Stimulated activated CD4-positive, alpha-beta T cell treated with anti-CD3 and anti-CD28 coated beads, Interleukin-1b, Interleukin-23, amount 100 ng/mL, for 24 hours (primary cell): Measurements from ENCODE around the gene WDR49.
"Not testable (repeated sequence)": the region's sequence is repeated elsewhere in the genome, so short reads cannot be mapped to it uniquely, and the experiment has no call there.

Experiments
- DNase-seq, 4 experiments: peaks; one replicate each; pipeline ENCODE4 v3.0.0-alpha.2; 2020; ENCODE audit warnings: low read depth in 4 of 4, low spot score in 1 of 4

The WDR49 gene

DNA sequence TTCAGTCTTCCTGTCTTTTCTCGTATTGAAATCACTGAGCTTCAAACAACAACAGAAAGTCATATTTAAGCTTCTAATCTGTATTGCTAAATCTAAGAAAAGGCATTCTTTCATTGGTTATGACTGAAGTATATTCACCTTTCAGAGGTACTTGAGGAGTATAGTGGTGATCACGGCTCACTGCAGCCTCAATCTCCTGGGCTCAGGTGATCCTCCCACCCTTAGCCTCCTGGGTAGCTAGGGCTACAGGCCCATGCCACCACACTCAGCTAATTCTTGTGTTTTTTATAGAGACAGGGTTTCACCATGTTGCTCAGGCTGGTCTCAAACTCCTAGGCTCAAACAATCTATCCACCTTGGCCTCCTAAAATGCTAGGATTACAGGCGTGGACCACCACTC is 38.7 kb downstream of the WDR49 start:
- DNase-seq: no peak

DNA sequence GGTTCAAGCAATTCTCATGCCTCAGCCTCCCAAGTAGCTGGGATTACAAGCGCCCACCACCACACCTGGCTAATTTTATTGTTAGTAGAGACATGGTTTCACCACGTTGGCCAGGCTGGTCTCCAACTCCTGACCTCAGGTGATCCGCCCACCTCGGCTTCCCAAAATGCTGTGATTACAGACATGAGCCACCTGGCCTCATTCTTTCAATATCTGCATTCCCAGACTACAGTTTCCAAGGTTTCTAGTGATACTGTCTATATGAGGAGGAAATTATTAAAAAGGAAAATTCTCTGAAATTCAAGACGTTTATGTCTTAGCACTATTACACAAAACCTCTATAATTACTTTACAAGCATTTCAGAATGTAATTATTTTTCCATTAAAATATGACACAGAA is 39.5 kb downstream of the WDR49 start:
- DNase-seq: not testable (repeated sequence)

DNA sequence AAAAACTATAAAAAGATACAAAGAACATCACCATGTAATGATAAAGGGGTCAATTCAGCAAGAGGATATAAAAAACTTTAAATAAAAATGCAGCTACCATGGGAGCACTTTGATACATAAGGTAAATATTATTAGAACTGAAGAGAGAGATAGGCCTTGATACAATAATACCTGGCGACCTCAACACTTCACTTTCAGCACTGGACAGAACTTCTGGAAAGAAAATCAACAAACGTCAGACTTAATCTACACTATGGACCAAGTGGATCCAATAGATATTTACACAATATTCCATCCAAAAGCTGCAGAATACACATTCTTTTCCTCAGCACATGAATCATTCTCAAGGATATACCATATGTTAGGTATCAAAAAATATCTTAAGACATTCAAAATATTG is 42.0 kb downstream of the WDR49 start:
- DNase-seq: no peak

DNA sequence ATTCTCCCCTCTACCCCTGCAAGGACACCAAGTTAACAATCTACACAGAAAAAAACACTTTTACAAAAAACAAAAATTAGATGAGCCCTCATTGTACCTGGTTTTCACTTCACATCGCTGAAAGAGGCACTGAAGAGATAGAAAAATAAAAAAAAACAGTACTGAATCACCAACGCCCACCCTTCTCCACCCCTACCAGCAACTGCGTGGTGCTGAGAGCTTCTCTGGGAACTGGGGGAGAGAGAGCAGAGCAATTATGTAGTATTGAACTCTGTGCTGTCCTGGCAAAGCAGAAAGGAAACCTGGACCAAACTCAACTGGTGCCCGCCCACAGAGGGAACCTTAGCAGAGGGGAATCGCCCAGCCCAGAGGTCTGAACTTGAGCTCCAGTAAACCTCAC is 44.6 kb downstream of the WDR49 start:
- no peak for DNase-seq

DNA sequence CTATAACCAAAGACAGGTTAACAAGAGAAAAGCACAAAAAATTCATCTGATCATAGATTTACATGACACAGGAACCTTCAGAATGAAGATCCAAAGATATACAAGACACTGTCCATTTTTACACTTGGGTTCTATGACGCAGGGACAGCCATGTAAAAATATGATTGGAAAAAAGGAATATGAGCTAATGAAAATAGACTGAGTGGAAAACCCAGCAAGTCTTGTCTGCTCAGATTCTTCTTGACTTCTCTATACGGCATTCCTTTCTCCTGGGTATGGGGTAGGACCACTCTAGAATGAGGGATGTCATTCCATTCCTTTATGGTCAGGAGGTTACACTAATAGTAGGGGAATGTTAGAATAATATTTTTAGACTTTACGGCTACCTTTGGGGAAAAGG is 46.9 kb downstream of the WDR49 start:
- no peak for DNase-seq

DNA sequence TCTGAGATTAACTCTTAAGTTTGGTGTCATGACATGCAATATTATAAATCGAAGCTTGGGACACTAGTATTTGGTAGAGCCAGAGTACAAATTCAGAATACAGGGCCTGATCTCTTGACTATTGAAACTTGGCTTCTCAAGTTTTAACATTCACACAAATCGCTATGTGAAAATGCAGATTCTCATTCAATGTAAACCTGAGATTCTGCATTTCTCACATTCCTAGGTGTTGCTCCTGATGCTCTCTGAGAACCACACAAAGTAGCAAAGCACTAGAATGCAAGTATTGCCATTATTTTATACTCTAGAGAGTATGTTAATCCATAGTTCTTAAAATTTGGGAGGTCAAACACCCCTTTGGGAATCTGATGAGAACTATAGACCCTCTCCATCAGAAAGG is 47.9 kb downstream of the WDR49 start:
- DNase-seq: no peak

DNA sequence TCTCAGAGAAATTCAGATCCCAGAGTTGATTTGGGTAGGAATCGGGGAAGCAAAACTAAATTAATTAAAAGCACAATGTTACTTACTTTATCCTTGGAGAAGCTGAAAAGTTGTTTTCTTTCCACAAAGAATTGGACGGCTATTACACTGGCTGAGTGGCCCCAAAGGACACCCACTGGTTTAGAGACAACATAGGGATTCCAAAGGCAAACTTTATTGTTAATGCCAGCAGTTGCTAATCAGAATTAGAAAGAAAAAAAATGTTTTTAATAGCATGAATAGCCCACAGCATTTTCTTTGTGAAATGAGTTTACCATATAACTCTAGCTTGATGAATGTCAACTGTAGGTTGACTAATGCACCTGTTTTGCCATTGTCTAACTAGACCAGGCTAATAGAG is 51.7 kb downstream of the WDR49 start:
- DNase-seq: no peak

DNA sequence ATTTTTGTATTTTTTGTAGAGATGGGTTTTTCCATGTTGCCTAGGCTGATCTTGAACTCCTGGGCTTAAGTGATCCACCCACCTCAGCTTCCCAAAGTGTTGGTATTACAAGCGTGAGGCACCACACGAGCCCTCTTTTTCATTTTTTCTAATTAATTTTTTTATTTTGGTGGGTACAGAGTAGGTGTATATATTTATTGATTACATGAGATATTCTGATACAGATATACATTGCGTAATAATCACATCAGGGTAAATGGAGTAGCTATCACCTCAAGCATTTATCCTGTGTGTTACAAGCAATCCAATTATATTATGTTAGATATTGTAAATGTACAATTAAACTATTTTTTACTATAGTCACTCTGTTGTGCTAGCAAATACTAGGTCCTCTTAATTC is 66.1 kb downstream of the WDR49 start:
- DNase-seq: no peak

DNA sequence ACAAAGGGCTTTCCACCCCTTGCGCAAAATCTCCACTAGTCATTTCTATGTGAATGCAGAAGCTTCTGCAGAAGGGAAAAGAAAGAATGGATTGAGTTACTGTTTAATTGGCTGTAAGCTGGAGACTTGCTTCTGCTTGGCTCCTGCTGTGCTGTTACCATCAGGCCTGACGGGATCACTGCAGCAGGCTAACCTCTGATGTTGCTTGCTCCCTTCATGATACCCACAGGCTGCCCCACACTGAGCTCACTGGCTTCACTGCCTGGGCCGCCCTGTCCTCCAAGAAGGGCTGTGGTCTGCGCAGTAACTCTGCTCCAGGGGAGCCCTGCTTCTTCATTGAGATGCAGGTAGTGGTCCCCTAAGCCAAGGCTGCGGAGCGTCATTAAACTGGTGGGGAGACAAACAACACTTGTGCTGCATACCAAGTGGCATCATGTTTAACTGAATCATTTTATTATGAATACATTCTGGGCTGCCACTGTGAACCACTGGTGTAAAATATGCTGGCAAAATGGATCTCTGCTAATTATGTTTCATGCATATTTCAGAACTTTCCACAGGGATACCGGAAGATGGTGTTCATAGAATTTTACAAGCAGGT is 78.6 kb downstream of the WDR49 start:
- DNase-seq: no peak

DNA sequence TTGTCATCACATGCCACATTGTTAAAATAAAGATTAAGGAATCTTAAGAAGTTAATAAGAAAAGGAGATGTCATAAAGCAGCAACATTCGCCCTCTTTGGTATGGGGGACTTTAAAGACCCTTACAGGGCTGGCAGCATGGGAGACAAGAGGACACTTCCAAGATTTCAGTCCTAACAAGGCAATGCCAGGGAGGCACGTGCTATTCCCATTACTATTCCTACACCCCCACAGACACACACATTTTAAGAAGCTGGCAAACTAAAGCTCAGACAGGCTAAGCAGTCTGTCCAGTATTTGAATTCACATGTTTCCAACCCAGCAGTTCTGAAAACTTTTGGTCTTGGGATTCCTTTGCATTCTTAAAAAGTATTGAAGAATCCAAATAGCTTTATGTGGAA is 80.8 kb downstream of the WDR49 start:
- no peak for DNase-seq

DNA sequence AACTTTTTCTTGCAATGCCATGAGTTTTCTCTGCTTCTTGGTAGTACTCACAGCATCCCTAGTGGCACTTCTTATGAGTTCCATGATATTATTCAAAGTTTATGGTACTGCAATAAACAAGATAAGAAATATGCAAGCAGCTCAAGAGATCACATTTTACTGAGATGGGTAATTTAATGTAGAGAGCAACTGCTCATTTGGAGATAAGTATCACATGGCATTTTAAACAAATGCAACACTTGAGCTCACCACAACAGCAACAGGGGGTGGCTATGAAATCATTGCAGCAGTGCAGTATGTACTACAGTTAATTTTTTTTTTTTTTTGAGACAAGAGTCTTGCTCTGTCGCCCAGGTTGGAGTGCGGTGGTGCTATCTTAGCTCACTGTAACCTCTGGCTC is 85.1 kb downstream of the WDR49 start:
- DNase-seq: no peak

DNA sequence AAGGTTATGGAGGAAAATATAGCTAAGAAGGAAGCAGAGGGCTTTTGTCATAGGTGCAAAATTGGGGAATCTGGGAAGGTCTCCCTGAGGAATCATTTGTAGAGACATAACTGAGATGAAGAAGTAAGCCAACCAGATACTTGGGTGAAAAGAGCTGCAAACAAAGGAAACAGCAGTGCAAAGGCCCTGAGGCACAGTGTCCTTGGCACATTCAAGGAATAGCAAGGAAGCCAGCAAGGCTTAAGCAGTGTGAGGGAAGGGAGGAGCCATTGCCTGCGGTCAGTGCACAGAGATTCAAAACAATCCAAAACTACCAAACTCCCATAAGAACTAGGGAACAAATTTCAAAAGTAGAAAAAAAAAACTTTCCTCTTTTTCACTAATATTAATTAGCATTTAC is 88.3 kb downstream of the WDR49 start:
- DNase-seq: no peak

DNA sequence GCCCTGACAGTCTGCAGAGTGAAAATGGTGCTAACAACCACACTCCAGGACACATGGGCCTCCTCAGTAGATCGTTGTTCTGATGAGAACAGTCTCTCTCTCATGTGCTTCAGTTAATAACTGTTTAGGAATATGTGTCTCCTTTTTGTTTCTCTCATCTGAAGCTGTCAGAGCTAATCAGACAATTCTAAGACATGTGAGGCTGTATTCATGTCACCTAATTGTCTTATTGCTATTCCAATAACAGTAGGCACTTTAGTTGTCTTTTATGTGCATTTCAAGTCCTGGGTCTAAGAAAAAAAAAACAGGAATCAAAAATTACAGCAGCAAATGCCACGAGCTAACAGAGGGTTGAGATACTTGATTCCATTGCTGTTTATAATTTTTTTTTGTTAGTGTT is 89.1 kb downstream of the WDR49 start:
- no peak for DNase-seq

DNA sequence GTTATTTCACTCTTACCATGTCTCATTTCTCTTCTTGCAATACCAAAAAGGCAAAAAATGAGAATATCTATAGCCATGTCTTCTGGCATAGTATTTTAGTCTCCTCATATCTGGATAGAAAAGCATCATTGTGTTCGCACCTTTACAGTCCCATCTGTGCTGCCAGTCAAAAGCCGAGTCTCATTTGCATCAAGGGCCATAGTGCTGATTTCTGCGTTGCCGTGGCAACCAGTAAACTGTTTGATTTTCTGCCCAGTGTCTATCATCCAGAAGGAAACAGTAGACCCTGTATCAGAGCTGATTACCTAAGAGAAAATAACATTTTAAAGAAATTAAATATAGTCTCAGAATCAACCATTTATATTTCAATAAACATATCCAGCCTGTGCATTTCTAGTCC is 93.8 kb downstream of the WDR49 start:
- no peak for DNase-seq

DNA sequence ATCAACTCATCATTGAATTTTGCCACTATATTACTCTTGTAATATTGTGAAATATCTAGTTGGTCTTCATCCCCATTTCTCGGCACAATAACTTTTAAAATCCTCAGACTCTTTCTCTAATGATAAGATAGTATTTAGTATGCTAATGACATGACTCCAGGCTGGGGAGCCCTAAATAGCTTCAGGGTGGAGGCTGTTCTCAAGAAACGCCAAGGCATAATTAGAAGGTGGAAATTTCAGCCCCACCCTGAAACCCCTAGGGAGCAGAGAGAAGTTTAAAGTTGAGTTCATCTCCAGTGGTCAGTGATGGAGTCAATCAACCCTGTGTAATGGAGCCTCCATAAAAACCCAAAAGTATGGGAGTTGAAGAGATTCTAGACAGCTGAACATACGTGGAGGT is 98.8 kb downstream of the WDR49 start:
- no peak for DNase-seq

DNA sequence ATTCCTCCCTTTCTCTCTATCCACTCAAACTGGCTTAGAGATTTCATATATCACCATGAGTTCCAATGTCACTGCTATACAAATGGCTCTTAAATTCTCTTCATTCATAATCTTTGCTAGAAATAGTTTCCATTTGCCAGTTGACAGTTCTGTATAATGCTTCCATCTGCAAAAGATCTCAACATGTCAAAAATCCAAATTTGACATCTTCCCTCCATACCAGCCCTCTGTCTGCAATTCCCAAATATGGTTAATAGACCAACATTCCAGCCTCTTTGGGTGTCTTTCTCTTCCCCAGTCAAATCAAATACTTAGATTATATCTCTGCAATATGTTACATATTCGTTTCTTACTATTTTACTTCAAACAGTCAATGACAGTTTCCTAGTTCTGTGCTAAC is 115.7 kb downstream of the WDR49 start:
- DNase-seq: no peak

DNA sequence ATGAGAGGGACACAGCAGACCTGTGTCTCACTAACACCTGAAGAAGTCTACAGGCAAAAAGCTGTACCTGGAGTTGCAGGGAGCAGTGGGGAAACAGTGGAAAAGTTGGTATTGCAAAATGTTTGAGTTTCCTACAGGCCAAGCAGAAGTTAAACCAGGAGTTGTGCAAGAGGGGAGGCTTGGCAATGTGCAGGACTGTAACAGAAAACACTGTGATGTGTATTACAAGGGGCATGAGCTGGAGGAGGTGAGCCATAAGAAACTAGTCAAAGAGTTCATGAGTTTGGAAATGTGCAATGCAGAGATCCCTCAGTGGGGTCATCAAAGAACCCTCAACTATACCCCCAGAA is 132.8 kb downstream of the WDR49 start:
- DNase-seq: no peak

DNA sequence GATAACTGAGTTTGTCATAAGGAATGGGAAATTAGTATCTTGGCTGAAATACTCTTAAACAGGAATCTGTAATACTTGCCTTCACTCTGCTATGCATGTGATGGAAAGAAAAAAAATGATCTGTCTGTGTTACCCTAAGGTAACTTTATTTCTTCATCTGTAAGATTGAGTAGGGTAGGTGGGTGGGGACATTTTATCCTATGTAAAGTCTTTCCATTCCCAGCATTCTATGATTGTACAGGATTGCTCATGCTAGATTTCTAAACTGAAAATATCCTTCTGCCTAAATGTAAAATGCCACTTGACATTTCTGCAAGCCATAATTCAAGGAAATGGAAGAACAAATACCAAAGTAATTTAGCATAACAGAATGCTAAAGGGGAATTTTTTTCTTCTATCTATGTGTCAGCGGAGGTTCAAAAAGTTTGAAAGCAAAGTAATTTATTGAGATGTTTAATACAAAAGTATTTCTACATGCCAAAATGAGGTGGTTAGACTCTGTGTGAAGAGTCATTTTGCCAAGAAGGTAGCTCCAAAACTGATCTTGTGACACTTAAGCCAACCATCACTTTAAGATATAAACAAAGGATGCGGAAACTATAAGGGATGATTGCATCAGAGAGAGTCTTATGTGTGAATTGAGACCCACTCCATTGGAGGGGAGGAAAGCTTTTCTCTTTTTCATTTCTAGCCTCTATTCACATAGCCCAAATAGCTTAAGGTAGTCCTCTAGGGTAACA is 133.3 kb downstream of the WDR49 start:
- no peak for DNase-seq

DNA sequence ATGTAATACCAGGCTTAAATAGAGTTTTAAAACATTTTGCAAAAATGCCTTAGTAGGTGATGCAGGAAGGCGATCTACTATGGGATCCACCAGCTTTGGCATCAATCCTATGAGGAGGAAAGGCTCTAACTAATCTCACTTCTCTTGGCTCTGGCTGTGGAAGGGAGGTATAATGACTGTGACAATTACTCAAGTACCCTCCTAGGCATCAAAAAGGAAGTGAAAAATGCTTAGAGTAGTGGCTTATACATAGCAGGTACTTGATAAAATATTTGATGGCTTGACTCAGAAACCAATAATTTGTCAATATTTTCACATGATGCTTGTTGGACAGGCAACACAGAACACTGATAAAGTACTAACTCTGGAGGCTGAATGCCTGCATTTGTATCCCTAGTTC is 145.8 kb downstream of the WDR49 start:
- DNase-seq: no peak

DNA sequence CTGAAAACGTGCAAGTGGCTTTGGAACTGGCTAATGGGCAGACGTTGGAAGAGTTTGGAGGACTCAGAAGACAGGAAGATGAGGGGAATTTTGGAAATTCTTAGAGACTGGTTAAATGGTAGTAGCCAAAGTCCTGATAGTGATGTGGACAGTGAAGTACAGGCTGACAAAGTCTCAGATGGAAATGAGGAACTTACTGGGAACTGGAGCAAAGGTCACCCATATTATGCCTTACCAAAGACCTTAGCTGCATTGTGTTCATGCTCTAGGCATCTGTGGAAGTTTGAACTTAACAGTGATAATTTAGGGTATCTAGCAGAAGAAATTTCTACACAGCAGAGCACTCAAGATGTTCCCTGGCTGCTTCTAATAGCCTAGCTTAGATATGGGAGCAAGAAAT is 151.3 kb downstream of the WDR49 start:
- DNase-seq: no peak

DNA sequence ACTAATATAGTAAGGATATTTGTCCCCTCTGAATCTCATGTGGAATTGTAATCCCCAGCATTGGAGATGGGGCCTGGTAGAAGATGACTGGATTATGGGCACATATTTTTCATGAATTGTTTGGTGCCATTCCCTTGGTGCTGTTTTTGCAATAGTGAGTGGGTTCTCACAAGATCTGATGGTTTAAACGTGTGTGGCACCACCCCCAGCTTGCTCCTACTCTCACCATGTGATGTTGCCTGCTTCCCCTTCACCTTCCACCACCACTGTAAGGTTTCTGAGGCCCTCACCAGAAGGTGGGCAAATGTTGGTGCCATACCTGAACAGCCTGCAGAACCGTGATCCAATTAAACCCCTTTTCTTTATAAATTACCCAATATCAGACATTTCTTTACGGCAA is 151.8 kb downstream of the WDR49 start:
- DNase-seq: no peak

DNA sequence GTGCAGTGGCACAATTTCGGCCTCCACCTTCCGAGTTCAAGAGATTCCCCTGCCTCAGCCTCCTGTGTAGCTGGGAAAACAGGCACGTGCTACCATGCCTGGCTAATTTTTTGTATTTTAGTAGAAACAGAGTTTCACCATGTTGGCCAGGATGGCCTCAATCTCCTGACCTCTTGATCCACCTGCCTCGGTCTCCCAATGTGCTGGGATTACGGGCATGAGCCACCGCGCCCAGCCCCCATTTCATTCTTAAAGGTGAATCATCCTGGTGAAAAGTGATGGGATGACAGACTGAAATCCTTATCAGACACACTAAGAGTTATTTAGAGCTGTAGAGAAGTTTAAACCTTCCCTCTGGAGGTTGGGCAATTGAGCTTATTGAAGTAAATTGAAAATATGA is 155.8 kb downstream of the WDR49 start:
- no peak for DNase-seq

DNA sequence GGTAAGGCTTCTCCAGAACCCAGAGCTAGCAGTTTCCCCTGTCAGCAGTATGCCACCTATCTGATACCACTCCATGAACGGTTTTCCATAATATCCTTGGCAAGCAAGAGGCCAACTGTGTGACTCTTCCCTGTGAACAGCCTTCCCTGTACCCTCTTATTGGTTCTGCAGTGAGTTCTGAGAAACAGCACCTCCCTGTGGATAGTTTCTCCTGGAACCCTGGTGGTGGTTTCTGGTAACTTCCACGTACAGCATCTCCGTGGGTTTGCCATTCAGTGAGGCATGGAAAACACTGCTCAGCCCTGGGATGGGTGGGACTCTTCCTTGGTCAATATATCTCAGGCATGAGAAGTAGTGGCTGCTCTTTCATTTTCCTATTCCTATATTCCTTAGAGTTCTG is 160.5 kb downstream of the WDR49 start:
- no peak for DNase-seq
